Endothelial cell of umbilical vein (primary cell): Measurements from ENCODE around the gene ATXN10. TPM values are rescaled to one million over a fixed set of nuclear protein-coding genes. Genes with fewer than 3 reads are reported as not detected.

ENCODE experiments used
- BruUV-seq: library from RNA; stranded (reverse); fragments of 400-500 nt; replicated peaks from 2 replicates; lab custom pipeline; 2021; lab: Mats Ljungman, UMichigan
- CTCF ChIA-PET: fragments of 300-600, 350-600 bp; sonication (Branson Sonifier 250); formaldehyde crosslinking; loops from one replicate; lab custom pipeline; 2021; ENCODE audit warnings: antibody characterized with exemption, inconsistent platforms; lab: Charles Lee
- POLR2A ChIA-PET: fragments of 300-600, 350-600 bp; sonication (Branson Sonifier 250); formaldehyde crosslinking; loops from one replicate; lab custom pipeline; 2021; ENCODE audit warnings: antibody characterized with exemption, inconsistent platforms; lab: Charles Lee
- DNase-seq: peaks from one replicate; pipeline ENCODE4 v3.0.0-alpha.2; 2011; ENCODE audit warnings: low read depth, low spot score
- FAIRE-seq: peaks from 2 replicates; lab custom pipeline; 2011; peaks lifted over from hg19 to GRCh38; lab: Jason Lieb, UNC
- H2AFZ ChIP-seq: 2 replicates; pipeline ENCODE4 v1.6.0; 2012; ENCODE audit warnings: low read depth, low read length, control low read depth, inconsistent platforms
- H3K27ac ChIP-seq: 2 replicates; pipeline ENCODE4 v1.5.1; 2011; ENCODE audit warnings: low read depth, mild to moderate bottlenecking, control low read depth, low read length, moderate library complexity; ENCODE audit not compliant: insufficient read depth
- H3K27me3 ChIP-seq, 2 experiments: 2 replicates each; pipeline versions ENCODE4 v1.6.0 to v1.6.1; 2011; ENCODE audit warnings: low read length in 2 of 2, mixed read lengths in 1 of 2; ENCODE audit not compliant: control insufficient read depth in 2 of 2, insufficient read depth in 2 of 2
- H3K36me3 ChIP-seq, 2 experiments: 2 replicates in 1 of 2; 3 replicates in 1 of 2; pipeline ENCODE4 v1.5.1; 2011; ENCODE audit warnings: low read length in 2 of 2, mild to moderate bottlenecking in 1 of 2, moderate library complexity in 1 of 2; ENCODE audit not compliant: control insufficient read depth in 2 of 2, insufficient read depth in 2 of 2; ENCODE audit errors: extremely low read depth in 1 of 2
- H3K4me1 ChIP-seq: 3 replicates; pipeline ENCODE4 v1.5.1; 2011; ENCODE audit warnings: mild to moderate bottlenecking, low read length; ENCODE audit not compliant: control insufficient read depth, insufficient read depth; ENCODE audit errors: extremely low read depth
- H3K4me2 ChIP-seq: 2 replicates; pipeline ENCODE4 v1.6.1; 2011; ENCODE audit warnings: low read length, control low read depth, mixed read lengths; ENCODE audit not compliant: insufficient read depth
- H3K4me3 ChIP-seq, 3 experiments: fragments of 200-600 bp in 1 of 3; sonication (generic), shearing (Covaris generic) in 1 of 3; replicated peaks in 1 of 3; 2 replicates each; pipeline ENCODE4 v1.5.1; 2011 to 2016; ENCODE audit warnings: control low read depth in 3 of 3, low read length in 3 of 3, mild to moderate bottlenecking in 2 of 3, inconsistent platforms in 1 of 3, low read depth in 1 of 3, moderate library complexity in 1 of 3; ENCODE audit not compliant: insufficient read depth in 1 of 3
- H3K79me2 ChIP-seq: 2 replicates; pipeline ENCODE4 v1.6.0; 2012; ENCODE audit warnings: low read length, inconsistent platforms; ENCODE audit not compliant: control insufficient read depth, insufficient read depth
- H3K9ac ChIP-seq: replicated peaks from 2 replicates; pipeline ENCODE3; 2011; ENCODE audit warnings: low read length, control low read depth; ENCODE audit not compliant: insufficient read depth; ENCODE audit errors: extremely low read depth
- H3K9me1 ChIP-seq: replicated peaks from 3 replicates; pipeline ENCODE4 v1.6.0; 2011; ENCODE audit warnings: mild to moderate bottlenecking, low read length; ENCODE audit not compliant: control insufficient read depth, insufficient read depth; ENCODE audit errors: extremely low read depth
- H3K9me3 ChIP-seq: replicated peaks from 2 replicates; pipeline ENCODE4 v1.5.1; 2012; ENCODE audit warnings: low read length, inconsistent platforms; ENCODE audit not compliant: control insufficient read depth, insufficient read depth
- H4K20me1 ChIP-seq: replicated peaks from 2 replicates; pipeline ENCODE3; 2011; ENCODE audit warnings: mild to moderate bottlenecking, low read length; ENCODE audit not compliant: control insufficient read depth, insufficient read depth; ENCODE audit errors: extremely low read depth
- CTCF ChIP-seq, 2 donors: IDR thresholded peaks; 1 replicate in 1 of 2; 2 replicates in 1 of 2; pipeline ENCODE4 v1.5.1; 2011; ENCODE audit warnings: low read length in 2 of 2, mild to moderate bottlenecking in 2 of 2, moderate library complexity in 2 of 2, control low read depth in 1 of 2, inconsistent platforms in 1 of 2, low read depth in 1 of 2; ENCODE audit not compliant: insufficient read depth in 1 of 2; ENCODE audit errors: extremely low read depth in 1 of 2
- EZH2 ChIP-seq: IDR thresholded peaks from 2 replicates; pipeline ENCODE4 v1.6.1; 2012; ENCODE audit warnings: borderline replicate concordance, low read depth, mild to moderate bottlenecking, moderate library complexity, low read length, inconsistent platforms; ENCODE audit not compliant: severe bottlenecking
- FOS ChIP-seq: IDR thresholded peaks from 2 replicates; pipeline ENCODE4 v1.6.1; 2011; ENCODE audit warnings: mild to moderate bottlenecking, low read length, moderate library complexity, borderline replicate concordance; ENCODE audit not compliant: insufficient read depth
- GATA2 ChIP-seq: IDR thresholded peaks from 2 replicates; pipeline ENCODE4 v1.7.0; 2011; ENCODE audit warnings: low read depth, mild to moderate bottlenecking, moderate library complexity, mixed read lengths, low read length; ENCODE audit not compliant: insufficient read length, insufficient read depth
- JUN ChIP-seq: IDR thresholded peaks from 2 replicates; pipeline ENCODE4 v1.6.1; 2011; ENCODE audit warnings: borderline replicate concordance, low read depth; ENCODE audit not compliant: insufficient read length, insufficient read depth
- MAX ChIP-seq: IDR thresholded peaks from 2 replicates; pipeline ENCODE4 v1.6.1; 2011; ENCODE audit not compliant: insufficient read depth, insufficient read length
- MYC ChIP-seq: IDR thresholded peaks from one replicate; pipeline ENCODE4 v1.6.1; 2011; ENCODE audit warnings: mild to moderate bottlenecking, low read depth, low read length
- POLR2A ChIP-seq: IDR thresholded peaks from 2 replicates; pipeline ENCODE4 v1.6.1; 2012; ENCODE audit warnings: low read depth, mild to moderate bottlenecking, control low read depth, low read length
- POLR2AphosphoS5 ChIP-seq: IDR thresholded peaks from 2 replicates; pipeline ENCODE4 v1.6.1; 2012; ENCODE audit warnings: low read depth, mild to moderate bottlenecking, control low read depth, low read length, moderate library complexity; ENCODE audit not compliant: insufficient read depth
- dilution Hi-C: fragments of 300-500 bp; cut with MboI; formaldehyde crosslinking; loops from one replicate; pipeline ENCODE4 v1.15.0; 2019; ENCODE audit warnings: low sequenced_read_pairs; ENCODE audit not compliant: extremely low pct_ligation_motif_present
- intact Hi-C: fragments of 100-400 bp; cut with micrococcal nuclease; formaldehyde crosslinking; loops from one replicate; pipeline ENCODE4 v1.10.0; 2022
- polyA plus RNA-seq, 4 experiments: library from polyadenylated mRNA; depleted of rRNA in 3 of 4; stranded (reverse) in 3 of 4; unstranded in 1 of 4; fragments of >200 nt; gene quantifications; 2 replicates each; pipeline versions ENCODE4 v1.2.1 to v1.2.3, GENCODE V29; 2011 to 2012; ENCODE audit warnings: missing spikeins in 1 of 4
- total RNA-seq: library from RNA; stranded (reverse); gene quantifications from 2 replicates; pipeline ENCODE4 v1.2.3, GENCODE V29; 2021

Gene ATXN10
- total and polyA plus RNA-seq, 2 donors (not counting 3 experiments of a cell fraction or from before 2014, with no cell fraction given): 73.2 to 91.9 TPM

- no peaks in the 10 kb centered on the region for H3K79me2 ChIP-seq
- dilution Hi-C loops (no loop called here), intact Hi-C loops (no loop called here)
- DNase-seq (no peak), FAIRE-seq (no peak)
- no peaks in the 10 kb centered on the region for H3K36me3 ChIP-seq
- H3K4me1 ChIP-seq: no peaks in the 10 kb centered on the region
- no peaks in the 10 kb centered on the region for H3K9me1 ChIP-seq
- BruUV-seq: no TSS peak
- no peaks in the 10 kb centered on the region for H4K20me1 ChIP-seq
- no peak overlapping the region for H2AFZ ChIP-seq
- ChIA-PET CTCF (interaction anchor here (1.6 to 2.0 kb wide), 2 partner anchors 10 to 15 kb away, joined by 3 to 11 read pairs; no protein-coding TSS in a partner anchor), POLR2A (no interaction called here)
- no peak overlapping the region for H3K4me2 ChIP-seq
- no peaks in the 10 kb centered on the region for H3K9me3 ChIP-seq
- no peak overlapping the region for H3K9ac ChIP-seq
- no peak for TF ChIP-seq MAX
- no peak for TF ChIP-seq FOS
- TF ChIP-seq EZH2: peak; percentile 64
- no peak for TF ChIP-seq JUN
- no peak overlapping the region for H3K4me3 ChIP-seq
- no peak overlapping the region for H3K27ac ChIP-seq
- H3K27me3 ChIP-seq: peaks cover 45 to 54% of the 10 kb centered on the region in 2 experiments
Observed at GRCh38 chr22:45878051-45878781, 206.6 kb downstream of the ATXN10 start.

GRCh38 chr22:45878901-45879551 lies 207.4 kb downstream of the ATXN10 start:
- no TSS peak for BruUV-seq
- Histone ChIP-seq H3K27me3 (peaks cover 45 to 50% of the 10 kb centered on the region in 2 experiments), H3K27ac (no peak overlapping the region), H3K4me3 (no peak overlapping the region), H3K79me2 (no peaks in the 10 kb centered on the region), H4K20me1 (no peaks in the 10 kb centered on the region), H3K9ac (no peak overlapping the region), H3K9me1 (no peaks in the 10 kb centered on the region), H3K36me3 (no peaks in the 10 kb centered on the region), H3K9me3 (no peaks in the 10 kb centered on the region), H3K4me2 (no peak overlapping the region), H3K4me1 (no peaks in the 10 kb centered on the region), H2AFZ (no peak overlapping the region)
- TF ChIP-seq JUN (no peak), POLR2A (no peak), EZH2 (no peak), MYC (no peak), MAX (no peak), POLR2AphosphoS5 (no peak), FOS (no peak), GATA2 (no peak), CTCF (IDR thresholded peaks at IDR 0.05; ENCODE audit: extremely low read depth in 1 of 2, insufficient read depth in 1 of 2, low read depth in 1 of 2, low read length in 2 of 2) (no peak)
- ChIA-PET CTCF (interaction anchor here (2.0 kb wide), 1 partner anchor 16 kb away, joined by 11 read pairs; no protein-coding TSS in a partner anchor), POLR2A (no interaction called here)
- DNase-seq: no peak
- dilution Hi-C loops: no loop called here
- intact Hi-C loops: no loop called here
- FAIRE-seq: no peak
